T-helper 1 cell (primary cell): ENCODE measurements around the gene CENPX.

Source experiments
- DNase-seq, 5 donors: peaks; one replicate each; pipeline ENCODE4 v3.0.0-alpha.2; 2012 to 2020

The CENPX gene

DNA sequence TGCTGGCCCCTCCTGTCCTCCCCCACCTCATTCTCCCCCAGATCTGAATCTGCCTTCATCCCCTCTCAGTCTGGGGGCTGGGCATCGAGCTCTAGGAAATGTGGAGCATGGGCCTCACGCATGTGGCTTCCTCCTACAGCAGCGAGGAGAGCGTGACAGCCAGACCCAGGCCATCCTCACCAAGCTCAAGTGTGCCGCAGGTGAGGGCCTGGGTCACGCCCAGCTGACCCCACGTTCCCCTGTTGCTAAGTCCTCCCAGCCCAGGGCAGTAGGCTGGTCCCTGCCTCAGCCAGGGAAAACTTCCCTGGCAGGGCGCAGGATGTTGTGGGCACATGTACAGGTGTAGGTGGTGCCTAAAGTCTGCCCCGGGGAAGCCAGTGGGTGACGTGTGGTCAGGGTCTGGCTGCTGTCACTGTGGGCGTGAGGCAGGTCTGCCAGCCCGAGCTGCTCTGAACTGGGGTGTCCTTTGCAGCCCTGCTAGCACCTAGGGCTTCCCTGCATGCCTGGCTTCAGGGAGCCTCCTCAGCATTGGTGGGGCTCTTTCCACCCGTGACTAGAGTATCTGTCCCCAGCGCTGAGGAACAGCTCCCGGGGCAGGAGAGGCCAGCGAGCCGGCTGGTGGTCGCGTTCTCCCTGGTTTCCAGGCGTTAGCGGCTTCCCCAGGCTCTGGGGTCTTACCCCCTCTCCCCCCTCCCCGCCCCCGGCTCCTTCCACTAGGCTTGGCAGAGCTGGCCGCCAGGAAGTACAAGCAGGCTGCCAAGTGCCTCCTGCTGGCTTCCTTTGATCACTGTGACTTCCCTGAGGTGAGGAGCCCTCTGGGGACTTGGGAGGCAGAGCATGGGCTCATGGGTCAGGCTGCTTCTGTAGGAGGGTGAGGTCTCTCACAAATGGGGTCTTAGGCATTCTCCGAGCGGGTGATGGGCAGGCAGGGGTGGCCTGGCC lies 32.6 kb upstream of the CENPX start:
- DNase-seq: no peak

DNA sequence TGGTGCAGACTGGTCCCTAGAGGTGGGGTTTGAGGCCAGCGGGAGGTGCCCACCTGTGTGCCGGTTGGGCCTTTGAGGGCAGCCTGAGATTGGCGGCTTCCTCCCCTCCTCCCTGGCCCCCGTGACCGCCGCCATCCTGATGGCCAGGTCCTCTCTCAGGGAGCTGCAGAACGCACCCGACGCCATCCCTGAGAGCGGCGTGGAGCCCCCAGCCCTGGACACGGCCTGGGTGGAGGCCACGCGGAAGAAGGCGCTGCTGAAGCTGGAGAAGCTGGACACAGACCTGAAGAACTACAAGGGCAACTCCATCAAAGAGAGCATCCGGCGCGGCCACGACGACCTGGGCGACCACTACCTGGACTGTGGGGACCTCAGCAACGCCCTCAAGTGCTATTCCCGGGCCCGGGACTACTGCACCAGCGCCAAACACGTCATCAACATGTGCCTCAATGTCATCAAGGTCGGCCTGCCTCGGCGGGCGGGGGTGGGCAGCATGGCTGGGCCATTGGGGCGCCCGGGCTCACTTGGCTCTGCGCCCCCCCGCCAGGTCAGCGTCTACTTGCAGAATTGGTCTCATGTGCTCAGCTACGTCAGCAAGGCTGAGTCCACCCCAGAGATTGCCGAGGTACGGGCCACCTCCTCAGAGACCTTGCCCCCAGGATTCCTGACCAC lies 31.8 kb upstream of the CENPX start:
- DNase-seq: no peak

DNA sequence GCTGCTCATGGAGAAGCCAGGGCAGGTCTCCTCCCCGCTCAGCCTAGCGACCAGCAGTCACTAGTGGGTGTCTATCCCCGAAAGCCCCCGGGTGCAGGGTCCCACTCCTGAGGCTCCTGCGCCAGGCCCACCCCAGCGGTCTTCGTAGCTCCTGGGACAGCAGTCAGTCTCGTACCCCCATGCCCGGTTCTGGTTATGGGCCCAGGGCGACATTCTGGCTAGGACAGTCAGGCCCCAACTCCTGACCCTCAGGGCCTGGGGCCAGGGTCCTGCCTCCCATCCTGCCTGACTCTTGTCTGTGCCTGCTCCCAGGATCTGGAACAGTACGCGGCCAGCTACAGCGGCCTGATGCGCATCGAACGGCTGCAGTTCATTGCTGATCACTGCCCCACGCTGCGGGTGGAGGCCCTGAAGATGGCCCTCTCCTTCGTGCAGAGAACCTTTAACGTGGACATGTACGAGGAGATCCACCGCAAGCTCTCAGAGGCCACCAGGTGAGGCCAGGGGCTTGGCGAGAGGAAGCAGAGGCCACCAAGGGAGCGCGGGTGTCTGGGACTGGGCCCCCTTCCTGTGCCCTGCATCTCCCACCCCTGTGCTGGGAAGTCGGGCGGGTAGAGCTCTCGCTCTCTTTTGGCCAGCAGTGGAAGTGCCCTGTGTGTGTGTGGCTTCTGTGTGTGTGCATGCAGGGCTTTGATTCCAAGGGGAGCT lies 31.0 kb upstream of the CENPX start:
- DNase-seq: no peak

DNA sequence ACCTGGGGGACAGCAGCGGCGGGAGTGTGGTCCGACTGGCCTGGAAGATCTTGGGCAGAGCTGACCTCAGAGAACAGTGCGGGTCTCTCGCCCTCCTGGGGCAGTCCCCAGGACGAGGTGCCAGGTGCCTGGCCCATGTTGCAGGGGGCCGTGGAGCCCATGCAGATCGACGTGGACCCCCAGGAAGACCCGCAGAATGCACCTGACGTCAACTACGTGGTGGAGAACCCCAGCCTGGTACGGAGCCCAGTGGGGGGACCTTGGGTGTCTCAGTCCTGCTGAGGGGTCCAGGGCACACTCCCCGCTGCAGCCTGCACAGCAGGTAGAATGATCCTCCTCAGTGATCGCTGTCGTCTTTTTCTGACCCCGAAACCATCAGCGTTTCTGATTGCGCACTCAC lies 30.5 kb upstream of the CENPX start:
- no peak for DNase-seq

DNA sequence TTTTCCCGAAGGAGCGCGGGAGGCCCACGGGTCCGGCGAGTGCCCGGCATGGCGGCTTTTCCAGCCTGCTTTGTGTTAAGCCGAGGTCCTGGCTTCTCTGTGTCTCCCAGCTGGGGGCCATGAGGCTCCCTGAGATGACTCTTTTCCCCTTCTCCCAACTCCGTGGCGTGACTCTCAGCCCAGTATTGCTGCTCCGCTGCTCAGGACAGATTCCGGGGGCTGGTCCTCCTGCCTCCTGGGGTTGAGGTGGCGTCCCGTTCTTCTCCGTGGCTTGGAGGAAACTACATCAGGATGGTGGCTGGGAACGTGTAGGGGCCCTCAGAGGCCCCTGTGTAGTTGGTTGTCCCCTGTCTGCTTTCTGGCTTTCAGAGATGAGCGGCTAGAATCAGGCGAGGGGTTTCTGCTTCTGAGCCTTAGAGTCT lies 30.0 kb upstream of the CENPX start:
- no peak for DNase-seq

DNA sequence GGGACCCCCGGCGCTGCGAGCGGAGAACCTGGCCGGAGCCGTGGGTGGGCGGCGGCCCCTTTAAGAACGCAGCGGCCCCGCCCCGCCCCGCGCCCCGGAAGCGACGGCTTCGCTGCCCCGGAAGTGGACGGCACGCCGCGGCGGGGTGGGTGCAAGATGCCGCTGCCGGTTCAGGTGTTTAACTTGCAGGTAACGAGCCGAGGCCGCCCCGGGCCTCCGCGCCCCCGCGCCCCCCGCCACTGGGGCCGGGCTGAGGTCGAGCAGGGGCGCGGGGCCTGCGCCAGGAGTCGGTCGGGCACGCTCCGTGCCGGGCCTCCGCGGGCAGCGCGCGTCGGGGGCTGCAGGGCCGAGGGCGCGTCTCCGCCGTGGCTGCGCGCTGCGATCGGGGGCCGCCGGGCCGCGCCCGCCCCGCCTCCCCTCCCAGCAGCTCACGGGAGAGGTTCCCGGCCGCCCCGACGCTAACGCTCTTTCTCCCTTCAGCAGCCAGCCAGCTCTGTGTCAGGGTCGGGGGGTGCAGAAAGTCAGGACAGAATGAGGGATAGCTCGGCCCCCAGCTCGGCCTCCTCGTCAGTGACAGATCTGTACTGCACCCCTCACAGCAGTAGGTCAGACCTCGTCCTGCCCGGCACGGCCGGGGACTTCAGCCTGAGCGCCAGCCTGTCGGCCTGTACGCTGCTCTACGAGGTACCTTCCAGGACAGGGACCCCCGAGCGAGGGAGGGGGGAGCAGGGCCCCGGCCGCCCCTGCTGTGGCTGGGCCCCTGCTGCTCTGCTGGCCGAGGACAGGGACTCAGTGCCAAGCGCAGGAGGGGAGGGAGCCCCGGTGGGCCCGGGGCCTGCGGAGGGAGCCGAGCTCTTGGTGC lies 29.3 kb upstream of the CENPX start, which contains the start of the genes GPS1 and RFNG:
GPS1 (plus strand) TSS at position 123 of the 862 bp plus-strand sequence; CDS start at position 157, 34 bp downstream.
RFNG (minus strand) TSS at position 36 of the 862 bp plus-strand sequence. CDS start 45 bp downstream, outside the sequence.
- peak; percentile 62 to 82 (median 74) for DNase-seq

DNA sequence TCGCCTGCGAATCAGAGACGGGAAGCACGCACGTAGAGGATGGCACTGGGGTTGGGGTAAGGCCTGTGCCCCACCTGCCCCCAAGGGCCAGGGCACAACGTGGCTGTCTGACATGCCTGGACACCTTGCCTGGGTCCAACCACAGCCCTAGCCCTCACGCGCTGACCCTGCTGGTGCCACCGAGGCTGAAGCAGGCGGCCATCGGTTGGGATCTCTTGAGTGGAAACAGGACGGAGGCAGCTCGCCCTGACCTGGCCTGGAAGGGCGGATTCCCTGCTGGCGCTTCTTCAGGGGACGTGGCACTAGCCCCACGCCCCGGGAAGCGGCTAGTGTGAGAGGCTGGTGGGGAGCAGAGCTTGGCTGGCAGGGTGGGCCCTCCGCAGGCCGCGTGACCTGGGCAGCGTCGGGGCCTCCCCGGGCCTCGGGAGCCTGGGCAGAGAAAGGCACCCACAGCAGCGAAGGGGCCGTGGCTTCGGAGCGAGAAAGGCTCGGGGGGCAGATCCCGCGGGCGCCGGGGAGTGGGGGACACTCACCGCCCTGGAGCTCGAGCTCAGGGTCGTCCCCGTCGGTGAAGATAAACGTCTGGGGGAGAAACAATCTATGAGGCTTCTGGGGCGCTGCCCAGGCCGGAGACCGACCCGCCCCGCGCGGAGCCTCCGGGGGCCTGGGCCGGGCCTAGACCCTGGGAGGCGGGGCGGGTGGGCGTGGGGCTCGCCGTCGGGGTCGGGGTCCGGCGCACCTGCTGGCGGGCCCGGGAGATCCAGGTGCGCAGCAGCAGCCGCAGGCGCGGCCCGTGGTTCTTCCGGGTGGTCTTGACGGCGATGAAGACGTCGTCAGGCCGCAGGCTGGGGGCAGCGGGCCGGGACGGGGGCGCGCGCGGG lies 28.3 kb upstream of the CENPX start:
- peak in 1 of 5 donors; percentile 5 for DNase-seq

DNA sequence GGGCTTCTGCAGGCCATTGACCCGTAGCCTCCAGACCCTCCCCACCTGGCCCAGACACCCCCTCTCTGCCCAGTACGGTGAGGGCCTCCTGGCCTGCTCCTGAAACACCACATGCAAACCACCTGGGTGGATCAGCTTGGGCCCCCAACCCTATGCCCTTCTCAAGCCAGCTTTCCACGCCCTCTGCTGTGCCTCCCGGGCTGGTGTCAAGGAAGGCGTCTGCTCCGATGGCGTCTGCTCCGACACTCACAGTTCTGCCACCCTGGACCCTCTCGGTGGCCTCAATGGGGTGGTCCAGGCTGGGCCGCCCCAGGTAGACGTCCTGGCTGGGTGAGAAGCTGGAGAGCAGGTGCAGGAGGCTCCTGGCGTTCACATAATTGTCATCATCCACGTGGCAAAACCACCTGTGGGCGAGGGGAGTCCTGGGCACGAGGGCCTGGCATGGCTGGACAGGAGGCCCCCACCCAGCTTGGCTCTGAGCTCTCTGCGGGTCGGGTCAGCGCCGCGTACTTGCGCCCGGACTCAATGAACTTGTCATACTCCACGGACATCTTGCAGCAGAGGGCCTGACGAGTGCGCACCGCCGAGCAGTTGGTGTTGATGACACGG lies 27.6 kb upstream of the CENPX start:
- DNase-seq: peak in 1 of 5 donors; percentile 5

DNA sequence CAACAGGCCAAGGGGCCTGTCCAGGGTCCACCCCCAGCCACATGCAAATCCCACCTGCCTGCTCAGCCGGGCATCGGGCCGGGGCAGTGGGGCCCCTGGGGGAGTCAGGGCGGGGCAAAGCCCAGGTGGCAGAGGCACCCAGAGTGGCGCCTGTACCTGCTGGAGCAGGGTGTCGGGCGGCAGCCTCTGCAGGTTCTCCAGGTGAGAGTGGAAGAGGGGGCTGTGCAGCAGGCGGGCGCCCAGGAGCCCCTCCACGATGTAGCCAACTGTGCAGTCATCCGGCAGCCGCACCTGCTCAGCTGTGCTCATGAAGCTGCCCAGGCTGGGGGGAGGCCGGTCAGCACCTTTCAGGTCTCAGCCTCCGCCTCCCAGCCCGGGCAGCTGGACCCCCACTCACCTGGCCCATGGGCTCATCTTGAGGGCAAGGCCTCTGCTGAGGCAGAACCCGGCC lies 26.9 kb upstream of the CENPX start:
- peak in 1 of 5 donors; percentile 4 for DNase-seq

DNA sequence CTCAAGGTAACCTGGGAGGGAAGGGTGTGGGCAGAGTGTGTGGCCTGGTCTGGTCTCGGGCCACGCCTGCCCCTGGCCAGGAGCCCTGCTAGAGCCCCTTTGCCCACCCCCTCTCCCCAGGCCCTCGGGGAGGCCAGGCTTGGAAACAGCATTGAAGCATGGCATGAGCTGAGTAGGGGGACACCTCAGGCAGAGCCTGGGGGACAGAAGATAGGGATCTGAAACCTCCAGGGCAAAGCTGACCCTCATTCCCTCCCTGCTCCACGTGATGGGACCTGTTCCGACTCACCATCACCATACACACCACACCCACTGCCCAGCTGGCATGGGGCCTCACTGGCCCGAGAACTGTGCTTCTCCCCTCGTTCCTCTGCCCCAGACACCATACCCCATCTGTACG lies 26.4 kb upstream of the CENPX start:
- no peak for DNase-seq

DNA sequence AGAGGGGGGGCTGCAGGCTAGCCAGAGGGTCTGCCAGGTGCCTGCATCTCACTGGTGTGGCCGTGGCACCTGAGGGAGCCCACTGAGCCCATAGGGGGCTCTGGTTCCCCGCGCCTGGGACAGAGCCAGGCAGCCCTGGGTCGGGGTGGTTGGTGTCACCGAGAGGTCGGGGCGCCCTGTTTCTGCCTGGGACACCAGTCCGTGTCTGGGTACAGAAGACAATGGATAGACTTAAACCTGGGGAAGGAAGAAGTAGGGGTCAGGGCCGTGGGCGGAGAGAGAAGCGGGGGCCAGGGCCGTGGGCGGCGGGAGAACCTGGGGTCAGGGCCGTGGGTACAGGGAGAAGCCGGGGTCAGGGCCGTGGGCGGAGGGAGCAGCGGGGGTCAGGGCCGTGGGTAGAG lies 25.9 kb upstream of the CENPX start:
- DNase-seq: no peak

DNA sequence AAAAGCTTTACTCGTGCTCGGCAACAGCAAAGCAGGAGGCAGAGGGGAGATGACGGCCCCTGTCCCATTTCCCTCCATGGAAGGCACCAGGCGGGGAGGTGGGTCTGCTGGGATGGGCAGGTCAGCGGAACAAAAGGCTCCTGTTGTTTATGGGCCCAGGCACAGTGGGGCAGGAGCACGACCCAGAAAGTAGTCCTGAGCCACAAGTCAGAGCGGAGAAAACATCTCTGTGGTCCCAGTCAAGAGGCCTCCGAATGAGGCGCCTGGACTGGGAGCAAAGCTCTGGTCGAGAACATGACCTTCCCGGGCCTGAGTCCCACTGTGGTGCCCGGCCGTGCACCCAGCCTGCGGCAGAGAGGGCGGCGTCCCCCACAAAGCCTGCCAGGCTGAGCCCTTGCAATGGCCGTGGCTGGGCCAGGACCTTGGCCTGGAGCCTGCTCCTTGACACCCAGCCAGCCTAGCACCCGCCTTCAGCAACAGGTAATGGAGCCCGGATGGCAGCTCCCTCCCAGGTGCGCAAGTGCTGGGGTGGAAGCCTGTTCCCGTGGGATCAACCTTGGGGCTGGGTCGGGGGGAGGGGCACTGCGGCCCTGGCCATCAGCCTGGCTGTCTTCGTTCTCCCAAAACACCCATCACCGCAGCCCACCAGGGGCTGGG lies 25.4 kb upstream of the CENPX start:
- DNase-seq: peak in 1 of 5 donors; percentile 1

DNA sequence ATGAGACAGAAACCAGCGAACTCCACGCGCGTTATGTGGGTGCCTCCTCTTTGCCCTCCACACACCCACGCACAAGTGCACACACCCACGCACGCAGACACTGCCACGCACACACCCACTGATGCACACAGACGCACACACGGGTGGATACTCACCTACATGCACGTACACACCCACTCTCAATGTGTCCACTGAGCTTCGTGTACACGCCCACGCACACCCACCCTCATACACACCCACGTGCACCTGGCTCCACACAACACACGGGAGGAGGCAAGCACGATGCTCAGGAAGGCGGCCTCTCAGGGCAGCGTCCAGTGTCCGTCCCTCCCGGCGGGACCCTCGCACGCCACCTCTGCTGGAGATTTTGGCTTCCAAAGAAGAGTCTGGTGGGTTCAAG lies 24.7 kb upstream of the CENPX start:
- peak in 1 of 5 donors; percentile 1 for DNase-seq

DNA sequence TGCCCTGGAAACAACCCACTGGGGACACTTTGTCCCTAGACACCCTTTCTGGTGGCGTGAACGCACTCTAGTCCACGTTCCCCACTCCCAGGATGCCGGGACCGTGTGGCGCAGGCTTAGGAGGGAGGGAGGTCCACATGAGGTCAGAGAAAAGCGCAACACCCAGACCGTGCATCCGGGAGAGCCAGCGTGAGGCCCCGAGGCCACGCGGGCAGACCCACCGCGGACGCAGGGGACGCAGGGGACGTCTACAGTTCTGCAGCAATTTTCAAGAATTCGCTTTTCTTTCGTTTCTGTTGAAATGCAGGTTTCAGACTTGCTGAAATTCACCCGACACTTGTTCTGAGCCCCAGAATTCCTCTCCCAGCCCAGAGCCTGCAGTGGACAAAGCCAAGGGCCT lies 24.2 kb upstream of the CENPX start:
- DNase-seq: no peak

DNA sequence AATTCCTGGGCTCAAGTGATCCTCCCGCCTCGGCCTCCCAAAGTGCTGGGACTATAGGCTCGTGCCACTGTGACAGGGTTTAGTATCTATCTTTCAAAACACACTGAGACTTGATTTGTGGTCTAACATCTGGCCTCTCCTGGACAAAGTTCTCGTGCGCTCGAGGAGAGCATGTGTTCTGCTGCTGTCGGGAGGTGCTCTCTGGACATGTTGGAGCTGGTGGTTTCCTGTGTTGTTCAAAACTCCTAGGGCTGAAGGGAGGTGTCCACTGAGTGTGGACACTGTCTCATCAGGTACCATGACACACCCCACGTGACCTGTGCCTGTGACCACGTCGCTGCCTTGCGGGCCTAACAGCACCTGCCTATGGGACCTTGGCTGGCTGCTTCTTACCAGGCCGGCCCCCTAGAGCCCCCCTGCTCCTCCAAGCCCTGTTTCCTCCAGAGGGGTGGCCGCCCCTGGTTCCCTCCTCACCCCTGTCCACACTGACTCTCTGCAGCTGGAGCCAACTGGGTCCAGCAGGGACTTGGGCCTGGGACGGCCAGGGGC lies 23.3 kb upstream of the CENPX start:
- no peak for DNase-seq

DNA sequence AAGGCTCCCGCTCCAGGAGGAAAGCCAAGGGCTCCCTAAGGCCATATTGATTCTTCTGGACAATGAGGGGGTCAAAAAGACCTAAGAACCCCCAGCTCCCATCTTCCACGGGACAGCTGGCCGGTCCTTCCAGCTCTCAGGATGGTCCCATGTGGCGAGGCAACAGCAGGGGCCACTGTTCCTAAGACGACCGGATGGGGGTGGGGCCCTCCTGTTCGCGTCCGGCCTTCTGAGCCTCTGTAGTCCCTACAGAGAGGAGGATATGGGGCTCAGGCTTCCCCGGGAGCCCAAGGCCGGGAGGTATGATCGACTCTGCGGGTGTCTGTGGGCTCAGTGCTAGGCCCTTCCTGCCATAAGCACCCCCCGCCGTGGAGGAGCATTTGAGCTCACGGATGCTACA lies 20.8 kb upstream of the CENPX start:
- no peak for DNase-seq

DNA sequence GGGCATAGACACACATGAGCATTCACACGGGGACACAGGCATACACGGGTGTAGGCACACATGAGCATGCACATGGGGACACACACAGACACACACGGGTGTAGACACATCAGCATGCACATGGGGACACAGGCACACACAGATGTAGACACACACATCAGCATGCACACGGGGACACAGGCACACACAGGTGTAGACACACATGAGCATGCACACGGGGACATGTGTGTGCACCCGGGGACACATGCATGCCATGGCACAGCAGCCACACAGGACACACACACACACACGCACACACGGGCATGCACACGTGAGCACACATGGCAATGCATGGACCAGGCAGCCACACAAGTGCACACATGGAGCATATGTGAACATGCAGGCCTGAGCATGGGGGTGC lies 20.0 kb upstream of the CENPX start:
- no peak for DNase-seq

DNA sequence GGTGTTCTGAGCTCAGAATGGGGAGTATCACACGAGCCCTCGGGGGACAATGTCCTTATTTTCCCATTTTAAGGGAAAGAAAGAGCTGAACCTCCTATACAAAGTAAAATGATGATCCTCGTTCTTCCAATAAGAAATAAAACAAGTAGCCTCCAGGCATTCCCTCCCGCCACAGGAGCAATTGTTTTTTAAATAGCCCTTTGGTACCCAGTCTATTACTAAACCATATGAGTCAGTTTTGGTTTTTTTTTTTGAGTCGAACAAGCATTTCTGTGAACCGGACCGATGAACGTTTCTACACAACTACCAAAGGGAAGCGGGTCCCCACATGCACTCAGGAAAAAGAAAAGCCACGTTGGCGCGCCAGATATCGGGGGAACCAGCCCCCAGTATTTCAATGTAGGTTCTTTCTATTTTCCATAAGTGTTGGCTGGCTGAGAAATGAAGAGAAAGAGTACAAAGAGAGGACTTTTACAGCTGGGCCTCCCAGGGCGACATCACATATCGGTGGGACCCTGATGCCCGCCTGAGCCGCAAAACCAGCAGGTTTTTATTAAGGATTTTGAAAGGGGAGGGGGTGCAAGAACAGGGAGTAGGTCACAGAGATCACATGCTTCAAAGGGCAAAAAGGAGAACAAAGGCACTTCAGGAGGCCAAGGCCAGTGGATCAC lies 18.6 kb upstream of the CENPX start:
- no peak for DNase-seq

DNA sequence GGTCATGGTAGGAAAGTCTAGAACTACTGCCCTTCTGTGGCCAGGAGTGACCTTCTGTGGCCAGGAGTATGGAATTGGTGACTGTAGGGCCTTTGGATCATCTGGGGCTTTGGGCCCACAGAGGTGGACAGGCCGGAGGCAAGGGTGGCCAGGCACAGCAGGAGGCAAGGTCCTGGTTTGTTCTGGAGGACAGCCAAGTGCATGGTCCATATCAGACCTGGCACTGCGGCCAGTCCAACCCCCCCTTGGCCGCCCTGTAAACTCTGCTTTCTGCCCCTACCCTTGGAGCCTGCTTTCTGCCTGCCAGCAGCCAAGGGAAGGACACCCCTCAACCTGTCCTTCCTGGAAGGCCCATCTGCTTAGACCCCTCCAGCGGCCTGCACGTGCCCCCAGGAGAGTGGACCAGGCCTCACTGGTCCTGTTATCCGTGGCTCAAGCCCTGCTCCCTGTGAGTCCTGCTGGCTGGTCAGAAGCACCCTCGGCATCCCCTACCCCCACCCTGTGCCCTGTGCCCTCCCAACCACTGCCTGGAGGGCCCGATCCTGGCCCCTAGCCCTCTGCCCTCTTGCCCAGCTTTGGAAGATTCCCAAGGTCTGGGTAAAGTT lies 17.1 kb upstream of the CENPX start:
- no peak for DNase-seq
